SK-N-DZ (cell line): ENCODE results near the gene EVA1C. TPM values are rescaled to one million over a fixed set of nuclear protein-coding genes. Genes with fewer than 3 reads are reported as not detected.
"Not testable (repeated sequence)": the region's sequence is repeated elsewhere in the genome, so short reads cannot be mapped to it uniquely, and the experiment has no call there.

Experiments
- DNase-seq: peaks from one replicate; pipeline ENCODE4 v3.0.0-alpha.2; 2015; ENCODE audit warnings: low spot score
- polyA plus RNA-seq, 2 experiments: library from polyadenylated mRNA; depleted of rRNA; stranded (reverse); fragments of >200 nt; gene quantifications; 2 replicates each; pipeline ENCODE4 v1.2.3, GENCODE V29; 2014

EVA1C gene
- not detected in 2 replicates for polyA plus RNA-seq (2014; cell fraction: cytosol; rRNA removed)
- polyA plus RNA-seq (2014; cell fraction: nucleus; rRNA removed) = not detected in 2 replicates

GRCh38 chr21:32412162-32413014 lies at the start of gene EVA1C:
EVA1C (plus strand) TSS chr21:32412706; CDS start chr21:32412854, 148 bp downstream.
- DNase-seq = no peak

- DNase-seq = no peak
These were observed 48.1 kb upstream of the EVA1C start for GRCh38 chr21:32364387-32364786.

DNA sequence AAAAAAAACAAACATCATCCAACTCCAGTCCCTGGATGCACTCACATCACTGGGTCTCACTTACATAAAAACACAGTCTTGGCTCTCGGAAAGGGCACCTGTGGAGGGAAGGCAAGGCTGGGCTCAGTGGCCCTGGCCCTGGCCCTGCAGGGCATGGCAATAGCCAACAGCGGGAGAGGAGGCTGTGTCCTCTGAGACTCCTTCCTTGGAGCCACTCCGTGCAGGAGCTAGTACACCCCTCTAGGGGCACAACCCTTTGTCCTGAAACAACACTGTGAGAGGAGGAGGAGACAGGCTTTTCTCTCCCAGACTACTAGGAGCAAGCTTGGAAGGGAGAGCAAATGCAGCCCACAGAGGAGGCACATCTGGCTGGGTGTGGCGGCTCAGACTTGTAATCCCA lies 47.7 kb upstream of the EVA1C start:
- DNase-seq = no peak

DNA sequence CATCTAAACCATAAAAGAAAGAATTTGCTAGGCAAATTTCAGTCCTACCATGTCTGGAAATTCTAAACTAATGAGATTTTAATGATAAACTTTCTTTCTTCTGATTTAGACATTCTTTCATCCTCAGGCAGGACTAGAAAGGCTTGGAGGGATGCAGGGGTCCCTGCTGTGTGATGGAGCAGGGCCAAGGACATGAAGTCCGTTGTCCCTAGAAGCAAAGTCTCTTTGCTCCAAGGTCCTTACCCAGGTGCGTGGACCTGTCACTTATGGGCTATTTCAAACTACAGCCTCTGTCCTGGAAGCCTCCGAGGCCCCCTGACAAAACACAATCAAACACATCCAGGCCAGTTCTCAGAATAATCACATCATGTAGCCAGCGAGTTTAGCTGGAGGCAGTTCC lies 46.3 kb upstream of the EVA1C start:
- DNase-seq = no peak

DNA sequence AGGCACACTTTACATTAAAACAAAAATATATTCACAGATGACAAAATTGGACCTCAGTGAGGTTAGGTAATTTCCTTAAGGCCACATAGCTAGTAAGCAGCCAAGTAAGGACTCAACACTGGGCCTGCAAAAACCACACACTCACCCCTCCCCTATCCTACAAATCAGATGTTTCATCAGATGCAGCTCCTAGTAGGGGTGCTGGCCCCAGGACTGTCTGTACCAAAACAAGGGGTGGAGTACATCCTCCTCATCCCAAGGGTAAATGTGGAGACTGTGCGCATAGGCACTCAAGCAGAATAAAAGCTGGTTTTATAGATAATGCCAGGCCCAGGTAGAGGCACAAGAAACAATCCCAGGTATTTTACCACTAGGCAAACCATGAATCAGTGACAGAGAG lies 45.3 kb upstream of the EVA1C start:
- DNase-seq = no peak

- no peak for DNase-seq
These were observed 44.1 kb upstream of the EVA1C start for GRCh38 chr21:32368386-32368785.

DNA sequence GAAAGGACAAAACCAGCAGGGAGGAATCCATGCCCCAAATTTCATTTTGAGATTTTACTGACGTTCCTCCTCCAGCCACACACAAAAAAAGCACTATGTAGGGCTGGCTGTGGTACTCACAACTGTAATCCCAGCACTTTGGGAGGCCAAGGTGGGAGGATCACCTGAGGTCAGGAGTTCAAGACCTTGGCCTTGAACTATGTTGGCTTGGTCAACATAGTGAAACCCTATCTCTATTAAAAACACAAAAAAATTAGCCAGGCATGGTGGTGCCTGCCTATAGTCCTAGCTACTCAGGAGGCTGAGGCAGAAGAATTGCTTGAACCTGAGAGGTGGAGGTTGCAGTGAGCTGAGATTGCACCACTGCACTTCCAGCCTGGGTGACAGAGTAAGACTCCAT lies 43.5 kb upstream of the EVA1C start:
- not testable (repeated sequence) for DNase-seq

GRCh38 chr21:32370998-32371766 lies 41.3 kb upstream of the EVA1C start:
- DNase-seq = no peak

GRCh38 chr21:32371913-32372314 lies 40.6 kb upstream of the EVA1C start:
- DNase-seq = no peak

DNA sequence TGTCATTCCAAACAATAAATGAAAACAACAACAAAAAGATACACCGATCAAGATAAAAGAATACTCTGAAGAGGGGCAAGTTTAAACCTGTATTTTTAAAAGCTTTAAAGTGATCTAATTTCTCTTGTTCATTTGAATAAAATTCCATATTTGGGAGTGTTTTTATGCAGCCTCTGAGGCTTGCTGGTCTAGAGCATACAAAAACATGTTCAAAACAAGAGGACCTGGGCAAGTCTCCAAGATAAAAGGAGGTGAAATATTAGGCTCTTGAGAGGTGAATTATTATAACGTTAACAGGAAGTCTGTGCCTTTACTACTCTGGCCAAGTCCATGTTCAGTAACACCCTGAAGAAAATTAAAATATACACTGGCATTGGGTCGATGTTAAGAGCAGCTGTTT lies 39.8 kb upstream of the EVA1C start:
- DNase-seq = no peak

- no peak for DNase-seq
These were observed 35.0 kb upstream of the EVA1C start for GRCh38 chr21:32377506-32377905.

DNA sequence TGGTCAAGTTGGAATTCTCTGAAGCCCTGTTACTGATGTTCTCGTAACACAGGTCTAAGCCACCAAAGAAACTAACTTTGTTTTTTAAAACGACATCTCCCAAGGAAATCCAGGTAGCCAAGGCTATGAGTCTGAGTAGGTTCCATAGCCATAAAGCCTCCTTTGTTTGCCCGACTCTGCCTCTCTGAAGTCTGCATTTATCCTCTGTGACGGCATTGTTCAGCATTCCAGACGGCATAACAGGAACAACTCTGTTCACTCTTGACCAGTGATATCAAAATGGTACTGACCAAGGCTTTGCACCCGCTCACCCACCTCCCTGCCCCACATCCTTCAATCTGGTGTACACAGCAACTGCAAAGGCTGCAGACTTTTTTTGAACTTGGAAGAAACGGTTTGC lies 34.5 kb upstream of the EVA1C start:
- no peak for DNase-seq

DNA sequence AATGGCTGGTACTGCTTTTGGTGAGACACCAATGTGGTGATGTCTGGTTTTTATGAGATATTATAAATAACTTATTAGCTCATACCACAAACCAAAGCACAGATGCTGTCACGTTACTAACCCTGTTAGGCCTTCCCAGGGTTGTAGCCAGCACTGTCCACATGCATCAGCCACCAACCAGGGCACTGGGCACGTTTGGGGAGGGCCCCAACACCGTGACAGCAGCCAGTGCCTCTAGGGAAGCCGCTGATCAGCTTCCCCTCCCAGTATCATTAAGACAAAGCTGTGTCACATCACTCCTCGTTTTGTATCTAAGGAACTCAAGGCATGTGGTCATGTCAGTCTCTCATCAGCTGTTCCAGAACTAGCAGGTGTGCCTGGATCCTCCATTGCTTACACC lies 33.5 kb upstream of the EVA1C start:
- no peak for DNase-seq

DNA sequence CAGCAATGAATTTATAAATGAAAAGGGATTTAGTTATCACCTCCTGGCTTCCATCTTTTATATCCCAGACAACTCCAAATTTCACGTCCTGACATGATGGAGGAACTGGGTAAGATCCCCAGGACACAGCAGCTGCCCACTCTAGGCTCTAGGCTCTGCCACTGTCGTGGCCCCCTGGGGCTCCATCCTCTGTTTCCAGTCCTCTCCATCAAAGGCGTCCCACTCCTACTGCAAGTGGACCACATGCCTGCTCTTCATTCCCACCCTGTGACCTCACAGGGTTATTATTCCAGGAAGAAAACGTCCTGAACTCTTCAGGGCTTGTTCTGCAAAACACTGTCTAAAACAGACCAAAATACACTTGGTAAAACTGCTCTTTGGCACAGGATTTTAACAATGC lies 31.6 kb upstream of the EVA1C start:
- no peak for DNase-seq

DNA sequence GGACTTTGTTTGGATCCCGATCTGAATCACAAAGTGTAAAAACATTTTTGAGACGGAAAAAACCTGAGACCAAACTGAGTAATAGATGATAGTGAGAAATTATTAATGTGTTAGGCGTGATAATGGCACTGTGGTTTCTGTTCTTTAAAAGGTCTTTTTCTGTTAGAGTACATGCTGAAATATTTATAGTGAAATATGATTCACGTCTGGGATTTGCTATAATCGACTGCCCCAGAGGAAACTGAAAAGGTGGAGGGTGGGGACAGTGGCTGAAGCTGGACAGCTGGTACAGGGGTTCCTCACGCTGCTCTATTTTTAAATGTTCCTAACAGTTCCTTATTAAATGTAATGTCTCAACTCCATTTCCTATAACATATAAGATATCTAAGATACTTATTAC lies 30.9 kb upstream of the EVA1C start:
- no peak for DNase-seq

GRCh38 chr21:32382108-32382644 lies 30.3 kb upstream of the EVA1C start:
- DNase-seq = no peak

- no peak for DNase-seq
These were observed 28.7 kb upstream of the EVA1C start for GRCh38 chr21:32383812-32384211.

GRCh38 chr21:32386195-32386870 lies 26.2 kb upstream of the EVA1C start:
- no peak for DNase-seq

- no peak for DNase-seq
These were observed 25.4 kb upstream of the EVA1C start for GRCh38 chr21:32387151-32387550.

- DNase-seq = no peak
These were observed 24.2 kb upstream of the EVA1C start for GRCh38 chr21:32388306-32388705.

DNA sequence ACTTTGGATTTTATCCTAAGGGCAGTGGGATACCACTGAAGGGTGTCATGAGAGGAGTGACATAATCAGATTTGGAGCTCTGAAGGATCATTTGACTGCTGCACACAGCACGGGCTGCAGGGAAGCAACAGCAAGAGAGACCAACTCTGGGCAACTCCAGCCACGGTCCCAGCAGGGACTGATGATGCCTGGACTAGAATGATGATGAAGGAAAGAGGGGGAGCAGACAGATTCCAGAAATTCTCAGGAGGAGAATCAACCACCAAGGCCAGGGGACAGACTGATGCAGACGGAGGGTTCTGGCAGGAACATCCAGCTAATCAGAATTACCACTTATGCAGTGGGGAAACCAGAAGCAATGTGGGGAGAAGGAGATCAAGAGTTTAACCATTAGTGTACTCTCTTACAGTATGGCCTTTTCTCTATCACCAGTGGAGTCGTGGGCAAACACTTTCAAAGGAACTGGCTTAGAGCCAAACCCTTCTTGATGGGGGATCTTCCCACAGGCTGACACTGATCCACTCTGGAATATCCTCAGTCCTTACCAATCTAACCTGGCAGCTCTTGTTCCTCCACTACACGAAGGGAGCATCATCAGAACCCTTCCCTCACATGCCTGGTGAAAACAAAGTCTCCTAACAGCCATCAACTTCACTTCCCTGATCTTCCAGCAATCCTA lies 23.0 kb upstream of the EVA1C start:
- DNase-seq = no peak
